Measurements from ENCODE around the gene PTPN23.
"Not testable (repeated sequence)": the region's sequence is repeated elsewhere in the genome, so short reads cannot be mapped to it uniquely, and the experiment has no call there.

Gene PTPN23

GRCh38 chr3:47441796-47442551, 61.2 kb downstream of the PTPN23 start:
- DNase-seq (ENCODE audit: low read depth, low spot score): no peak

DNA sequence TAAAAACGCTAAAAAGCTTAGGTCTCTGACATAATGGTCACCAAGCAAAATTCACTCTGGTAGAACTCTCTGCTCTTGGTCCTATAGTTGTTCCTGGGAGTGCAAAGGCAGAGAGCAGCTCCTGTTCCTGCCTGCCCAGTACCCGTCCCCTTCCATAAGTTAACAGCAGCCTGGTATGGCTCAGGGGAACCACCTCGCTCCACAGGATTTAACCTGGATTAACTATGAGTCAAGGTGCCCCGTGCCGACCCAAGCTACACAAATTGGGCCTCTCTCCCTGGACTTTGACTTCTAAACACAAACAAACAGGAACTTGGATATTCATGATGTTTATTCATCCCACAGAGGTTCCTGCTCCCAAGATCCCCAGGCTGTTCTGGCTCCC, 62.8 kb downstream of the PTPN23 start:
- no peak for DNase-seq (ENCODE audit: low read depth, low spot score)

DNA sequence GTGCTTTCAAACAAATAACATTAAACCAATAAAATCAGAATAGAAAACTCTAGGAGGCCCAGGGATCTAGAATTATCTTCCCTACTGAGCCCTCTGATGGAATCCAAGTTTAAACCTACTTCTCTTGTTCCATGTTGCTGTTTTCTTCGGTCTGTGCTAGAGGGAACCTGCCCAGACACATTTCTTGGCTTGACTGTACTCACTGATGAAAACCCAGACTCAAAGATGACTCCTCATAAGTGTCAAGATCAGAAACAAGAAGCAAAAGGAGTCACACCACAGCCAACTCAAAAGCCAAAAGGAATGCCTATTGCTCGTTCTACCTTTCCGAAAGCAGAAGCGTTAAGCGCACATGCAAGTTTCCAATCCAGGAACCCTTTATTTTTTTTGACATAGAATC, 63.3 kb downstream of the PTPN23 start:
- no peak for DNase-seq (ENCODE audit: low read depth, low spot score)

GRCh38 chr3:47452453-47453215, 71.8 kb downstream of the PTPN23 start:
- DNase-seq (ENCODE audit: low read depth, low spot score): no peak

- no peak for DNase-seq (ENCODE audit: low read depth, low spot score)
These were observed 75.1 kb downstream of the PTPN23 start for GRCh38 chr3:47455806-47456452.

DNA sequence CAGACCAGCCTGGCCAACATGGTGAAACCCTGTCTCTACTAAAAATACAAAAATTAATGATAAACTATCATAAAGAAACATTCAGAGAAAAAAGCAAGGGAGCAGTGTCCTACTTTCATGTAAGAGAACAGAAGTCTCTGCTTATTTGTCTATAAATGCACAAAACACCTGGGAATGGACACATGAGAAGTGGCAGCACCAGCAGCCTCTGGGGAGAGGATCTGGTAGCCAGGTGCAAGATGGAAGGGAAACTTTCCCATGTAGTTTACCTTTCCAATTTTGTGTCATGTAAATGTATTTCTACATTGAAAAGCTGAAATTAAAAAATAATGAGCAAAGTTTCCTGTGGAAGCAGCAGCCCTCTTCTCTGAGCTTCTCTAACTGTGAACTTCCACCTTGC, 76.2 kb downstream of the PTPN23 start:
- DNase-seq (ENCODE audit: low read depth, low spot score): no peak

- not testable (repeated sequence) for DNase-seq (ENCODE audit: low read depth, low spot score)
These were observed 78.8 kb downstream of the PTPN23 start for GRCh38 chr3:47459534-47460085.
